AG04450 (cell line): ENCODE measurements around the gene DEAF1. TPM values are rescaled to one million over a fixed set of nuclear protein-coding genes. Genes with fewer than 3 reads are reported as not detected.

Source experiments
- CTCF ChIA-PET: fragments of 300-600, 350-600 bp; formaldehyde crosslinking; extraction: SDS; loops from one replicate; lab custom pipeline; 2022; ENCODE audit warnings: antibody characterized with exemption, inconsistent platforms; lab: Charles Lee
- POLR2A ChIA-PET: fragments of 350-600 bp; formaldehyde crosslinking; extraction: SDS; loops from one replicate; lab custom pipeline; 2021; ENCODE audit warnings: antibody characterized with exemption, inconsistent platforms; lab: Yijun Ruan, JAX
- DNase-seq: peaks from one replicate; pipeline ENCODE4 v3.0.0-alpha.2; 2011; ENCODE audit warnings: low read depth, low spot score
- H3K27ac ChIP-seq: one replicate; pipeline ENCODE4 v1.5.1; 2012; ENCODE audit warnings: low read depth, low read length, control low read depth
- H3K27me3 ChIP-seq: one replicate; pipeline ENCODE4 v1.6.0; 2012; ENCODE audit warnings: low read length; ENCODE audit not compliant: control insufficient read depth, insufficient read depth
- H3K4me3 ChIP-seq: 2 replicates; pipeline ENCODE4 v1.5.1; 2011; ENCODE audit warnings: mild to moderate bottlenecking, low read depth, low read length, control low read depth
- H3K9me3 ChIP-seq: 2 replicates; pipeline ENCODE4 v1.5.1; 2012; ENCODE audit warnings: low read length; ENCODE audit not compliant: control insufficient read depth, insufficient read depth
- polyA plus RNA-seq: library from polyadenylated mRNA; depleted of rRNA; stranded (reverse); fragments of >200 nt; gene quantifications from 2 replicates; pipeline ENCODE4 v1.2.3, GENCODE V29; 2011
- TF ChIP-seq, protein P1 (sequence below): IDR thresholded peaks from 2 replicates; pipeline ENCODE4 v1.5.1; 2011; ENCODE audit warnings: low read depth, low read length, control low read depth, inconsistent platforms

Gene DEAF1
- polyA plus RNA-seq, 1 experiment = 13.0 TPM

DNA sequence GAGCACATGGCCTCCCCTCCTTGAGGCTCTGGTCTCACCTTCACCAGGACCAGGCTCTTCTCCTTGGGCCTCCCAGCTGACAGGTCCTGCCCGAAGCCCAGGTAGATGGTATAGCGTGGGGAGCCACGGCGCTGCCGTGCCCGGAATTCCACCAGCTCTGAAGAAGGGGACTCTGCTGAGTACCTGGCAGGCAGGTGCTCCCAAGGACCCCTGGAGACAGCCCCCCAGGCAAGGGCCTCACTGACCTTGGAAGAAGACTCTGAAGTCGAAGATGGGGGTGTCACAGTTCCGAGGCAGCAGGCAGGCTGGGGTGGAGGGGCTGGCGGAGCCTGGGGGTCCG, 82.1 kb downstream of the DEAF1 start:
- no peak overlapping the region for H3K27ac ChIP-seq
- POLR2A ChIA-PET = interaction anchor here (0.7 kb wide), 1 partner anchor 37 kb away, joined by 4 read pairs; the partner anchor contains the start of gene PHRF1
- no peak overlapping the region for H3K4me3 ChIP-seq
- CTCF ChIA-PET = no interaction called here
- no peak for DNase-seq
- no peaks in the 10 kb centered on the region; the same call in 1 of the 2 replicates for H3K9me3 ChIP-seq
- TF ChIP-seq, protein P1, sequence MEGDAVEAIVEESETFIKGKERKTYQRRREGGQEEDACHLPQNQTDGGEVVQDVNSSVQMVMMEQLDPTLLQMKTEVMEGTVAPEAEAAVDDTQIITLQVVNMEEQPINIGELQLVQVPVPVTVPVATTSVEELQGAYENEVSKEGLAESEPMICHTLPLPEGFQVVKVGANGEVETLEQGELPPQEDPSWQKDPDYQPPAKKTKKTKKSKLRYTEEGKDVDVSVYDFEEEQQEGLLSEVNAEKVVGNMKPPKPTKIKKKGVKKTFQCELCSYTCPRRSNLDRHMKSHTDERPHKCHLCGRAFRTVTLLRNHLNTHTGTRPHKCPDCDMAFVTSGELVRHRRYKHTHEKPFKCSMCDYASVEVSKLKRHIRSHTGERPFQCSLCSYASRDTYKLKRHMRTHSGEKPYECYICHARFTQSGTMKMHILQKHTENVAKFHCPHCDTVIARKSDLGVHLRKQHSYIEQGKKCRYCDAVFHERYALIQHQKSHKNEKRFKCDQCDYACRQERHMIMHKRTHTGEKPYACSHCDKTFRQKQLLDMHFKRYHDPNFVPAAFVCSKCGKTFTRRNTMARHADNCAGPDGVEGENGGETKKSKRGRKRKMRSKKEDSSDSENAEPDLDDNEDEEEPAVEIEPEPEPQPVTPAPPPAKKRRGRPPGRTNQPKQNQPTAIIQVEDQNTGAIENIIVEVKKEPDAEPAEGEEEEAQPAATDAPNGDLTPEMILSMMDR = no peak
- H3K27me3 ChIP-seq = no peaks in the 10 kb centered on the region

DNA sequence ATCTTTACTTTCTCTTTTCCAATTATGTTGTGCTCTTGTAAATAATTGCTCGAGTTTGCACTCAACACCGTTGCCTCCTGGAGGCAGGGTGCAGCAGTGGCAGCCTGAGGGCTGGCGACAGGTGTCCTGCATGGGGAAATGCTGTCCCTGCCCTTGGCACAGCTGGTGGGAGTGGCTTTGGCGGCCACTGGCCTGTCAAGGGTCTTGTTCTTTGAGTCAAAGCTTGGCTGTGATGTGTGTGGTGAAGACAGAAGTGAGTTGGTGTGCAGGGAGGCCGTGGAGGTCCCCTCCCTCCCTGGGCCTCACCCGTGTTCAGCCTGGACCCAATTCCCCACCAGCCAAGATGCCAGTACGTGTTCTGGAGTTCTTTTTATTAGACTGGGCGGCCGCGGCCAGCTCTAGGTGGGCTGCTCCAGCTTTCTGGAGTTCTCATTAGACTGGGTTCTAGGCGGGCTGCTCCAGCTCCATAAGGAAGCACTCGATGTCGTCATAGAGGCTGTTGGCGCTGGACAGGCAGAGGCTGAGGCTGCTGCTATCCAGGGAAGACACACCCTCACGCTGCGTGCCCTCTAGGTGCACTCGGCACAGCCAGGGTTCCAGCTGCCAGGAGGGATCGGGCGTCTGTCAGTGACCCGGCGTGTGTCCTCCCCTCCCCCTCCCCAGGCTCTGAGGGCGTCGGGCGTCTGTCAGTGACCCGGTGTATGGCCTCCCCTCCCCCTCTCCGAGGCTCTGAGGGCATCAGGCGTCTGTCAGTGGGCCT, 82.6 kb downstream of the DEAF1 start:
- no peaks in the 10 kb centered on the region; the same call in 1 of the 2 replicates for H3K9me3 ChIP-seq
- POLR2A ChIA-PET = interaction anchor here (0.7 kb wide), 1 partner anchor 37 kb away, joined by 4 read pairs; the partner anchor contains the start of gene PHRF1
- no peak for DNase-seq

DNA sequence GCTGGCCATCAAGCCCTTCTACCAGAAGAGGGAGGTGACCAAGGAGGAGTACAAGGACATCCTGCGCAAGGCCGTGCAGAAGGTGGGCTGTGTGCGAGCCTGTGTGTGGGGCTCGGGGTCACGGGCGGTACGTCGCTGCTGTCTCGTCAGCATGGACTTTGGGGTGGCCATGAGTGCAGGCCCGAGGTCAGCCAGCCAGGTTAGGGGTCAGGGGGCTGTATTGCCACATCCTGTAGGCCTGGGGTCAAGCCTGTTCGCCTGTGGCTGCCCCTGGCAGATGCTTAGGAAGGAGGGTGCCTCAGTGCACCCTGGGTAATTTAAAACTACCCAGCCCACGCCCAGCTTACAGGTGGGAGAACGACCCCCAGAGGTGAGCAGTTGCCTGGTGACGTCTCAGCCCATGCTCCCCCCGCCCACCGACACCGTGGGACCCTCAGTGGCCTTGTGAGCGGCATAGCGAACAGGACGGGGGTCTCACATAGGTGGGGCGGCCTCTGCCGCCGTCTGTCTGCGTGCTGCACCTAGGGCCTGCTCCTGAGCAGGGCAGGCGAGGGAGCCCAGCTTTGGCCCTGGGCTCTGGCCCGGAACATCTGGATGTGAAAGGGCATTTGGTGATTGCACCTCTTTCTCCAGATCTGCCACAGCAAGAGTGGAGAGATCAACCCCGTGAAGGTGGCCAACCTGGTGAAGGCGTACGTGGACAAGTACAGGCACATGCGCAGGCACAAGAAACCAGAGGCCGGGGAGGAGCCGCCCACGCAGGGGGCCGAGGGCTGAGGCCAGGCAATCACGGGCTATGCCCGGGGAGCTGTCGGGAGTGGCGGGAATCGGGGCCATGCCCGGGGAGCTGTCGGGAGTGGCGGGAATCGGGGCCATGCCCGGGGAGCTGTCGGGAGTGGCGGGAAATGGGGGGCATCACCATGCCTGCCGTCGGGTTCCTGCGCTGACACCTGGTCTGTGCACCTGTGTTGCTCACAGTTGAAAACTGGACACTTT, 83.7 kb downstream of the DEAF1 start:
- CTCF ChIA-PET = no interaction called here

More for the DNA sequence above, 82.6 kb downstream of the DEAF1 start:
- no peaks in the 10 kb centered on the region for H3K27me3 ChIP-seq
- TF ChIP-seq, protein P1 = peak; percentile 33
- H3K27ac ChIP-seq = no peak overlapping the region
- CTCF ChIA-PET = no interaction called here
- H3K4me3 ChIP-seq = no peak overlapping the region

DNA sequence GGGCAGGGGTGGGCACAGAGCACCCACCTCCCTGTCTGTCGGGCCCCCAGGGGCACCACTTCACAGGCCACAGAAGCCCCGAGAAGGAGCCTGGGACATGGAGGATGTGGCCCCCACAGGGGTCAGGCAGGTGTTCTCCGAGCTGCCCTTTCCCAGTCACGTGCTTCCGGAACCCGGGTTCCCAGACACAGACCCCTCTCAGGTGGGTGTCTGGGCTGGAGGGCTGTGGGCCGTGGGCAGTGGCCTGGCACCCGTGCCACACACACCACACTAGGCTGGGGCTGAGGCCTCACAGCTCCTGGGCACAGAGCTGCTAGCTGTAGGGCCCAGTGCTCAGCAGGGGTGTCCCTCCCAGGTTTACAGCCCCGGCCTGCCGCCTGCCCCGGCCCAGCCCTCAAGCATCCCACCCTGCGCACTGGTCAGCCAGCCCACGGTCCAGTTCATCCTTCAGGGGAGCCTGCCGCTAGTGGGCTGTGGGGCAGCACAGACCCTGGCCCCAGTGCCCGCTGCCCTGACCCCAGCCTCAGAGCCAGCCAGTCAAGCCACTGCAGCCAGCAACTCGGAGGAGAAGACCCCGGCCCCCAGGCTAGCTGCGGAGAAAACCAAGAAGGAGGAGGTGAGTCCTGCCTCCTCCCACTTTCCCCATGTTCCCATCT, 84.7 kb downstream of the DEAF1 start:
- ChIA-PET CTCF (no interaction called here), POLR2A (no interaction called here)
- TF ChIP-seq, protein P1 = no peak
- no peak for DNase-seq
- Histone ChIP-seq H3K27ac (no peak overlapping the region), H3K9me3 (no peaks in the 10 kb centered on the region; the same call in 1 of the 2 replicates), H3K4me3 (no peak overlapping the region), H3K27me3 (no peaks in the 10 kb centered on the region)

More for the DNA sequence above, 83.7 kb downstream of the DEAF1 start:
- no peak overlapping the region for H3K4me3 ChIP-seq
- no peaks in the 10 kb centered on the region; the same call in 1 of the 2 replicates for H3K9me3 ChIP-seq
- TF ChIP-seq, protein P1 = no peak
- POLR2A ChIA-PET = no interaction called here
- no peak for DNase-seq
- no peak overlapping the region for H3K27ac ChIP-seq
- no peaks in the 10 kb centered on the region for H3K27me3 ChIP-seq
